Neural progenitor cell (in vitro differentiated cells): ENCODE measurements around the gene TSPAN18.

Experiments used
- EZH2 ChIP-seq: fragments of 200-600 bp; sonication (generic); IDR thresholded peaks from 2 replicates; pipeline ENCODE4 v1.6.1; 2017; ENCODE audit warnings: antibody characterized with exemption, mild to moderate bottlenecking, moderate library complexity
- EZH2phosphoT487 ChIP-seq: fragments of 200-600 bp; sonication (generic); IDR thresholded peaks from 2 replicates; pipeline ENCODE4 v1.6.1; 2017; ENCODE audit warnings: antibody characterized with exemption
- TF ChIP-seq, protein P1 (sequence below): fragments of 200-600 bp; sonication (generic); IDR thresholded peaks from 2 replicates; pipeline ENCODE4 v1.5.1; 2017; ENCODE audit warnings: antibody characterized with exemption, mild to moderate bottlenecking

DNA sequence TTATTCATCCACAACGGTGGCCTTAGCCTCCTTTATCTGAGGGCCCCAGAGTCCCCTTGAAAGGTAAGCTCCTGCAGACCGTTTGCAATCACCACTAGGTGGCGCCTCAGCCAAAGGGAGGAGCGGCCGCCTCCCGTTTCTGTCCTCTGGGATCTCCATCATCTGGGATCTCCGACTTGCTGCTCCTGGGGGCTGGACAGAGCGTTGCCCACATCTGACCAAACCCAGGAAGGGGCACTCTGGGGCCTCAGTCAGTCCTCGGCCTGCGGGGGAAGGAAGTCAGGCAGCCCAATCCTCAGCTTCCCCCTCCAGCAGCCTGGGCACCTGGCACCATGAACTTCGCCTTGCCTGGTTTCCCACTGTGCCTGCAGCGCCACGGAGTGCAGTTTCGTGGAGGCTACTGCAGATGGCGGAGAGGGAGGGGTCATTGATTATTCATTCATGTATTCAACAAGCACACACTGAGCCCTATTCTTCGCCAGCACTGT is 200.5 kb downstream of the TSPAN18 start:
- TF ChIP-seq, protein P1, sequence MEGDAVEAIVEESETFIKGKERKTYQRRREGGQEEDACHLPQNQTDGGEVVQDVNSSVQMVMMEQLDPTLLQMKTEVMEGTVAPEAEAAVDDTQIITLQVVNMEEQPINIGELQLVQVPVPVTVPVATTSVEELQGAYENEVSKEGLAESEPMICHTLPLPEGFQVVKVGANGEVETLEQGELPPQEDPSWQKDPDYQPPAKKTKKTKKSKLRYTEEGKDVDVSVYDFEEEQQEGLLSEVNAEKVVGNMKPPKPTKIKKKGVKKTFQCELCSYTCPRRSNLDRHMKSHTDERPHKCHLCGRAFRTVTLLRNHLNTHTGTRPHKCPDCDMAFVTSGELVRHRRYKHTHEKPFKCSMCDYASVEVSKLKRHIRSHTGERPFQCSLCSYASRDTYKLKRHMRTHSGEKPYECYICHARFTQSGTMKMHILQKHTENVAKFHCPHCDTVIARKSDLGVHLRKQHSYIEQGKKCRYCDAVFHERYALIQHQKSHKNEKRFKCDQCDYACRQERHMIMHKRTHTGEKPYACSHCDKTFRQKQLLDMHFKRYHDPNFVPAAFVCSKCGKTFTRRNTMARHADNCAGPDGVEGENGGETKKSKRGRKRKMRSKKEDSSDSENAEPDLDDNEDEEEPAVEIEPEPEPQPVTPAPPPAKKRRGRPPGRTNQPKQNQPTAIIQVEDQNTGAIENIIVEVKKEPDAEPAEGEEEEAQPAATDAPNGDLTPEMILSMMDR: peak; percentile 95
- TF ChIP-seq EZH2 (no peak), EZH2phosphoT487 (no peak)
